Neural cell (in vitro differentiated cells): ENCODE measurements around the gene IL9. TPM values are rescaled to one million over a fixed set of nuclear protein-coding genes. Genes with fewer than 3 reads are reported as not detected.
"Not testable (repeated sequence)": the region's sequence is repeated elsewhere in the genome, so short reads cannot be mapped to it uniquely, and the experiment has no call there.

Experiments
- H2AFZ ChIP-seq: fragments of 200-600, 300-800 bp; sonication (generic), shearing (Covaris generic); 2 replicates; pipeline ENCODE4 v1.6.0; 2014; ENCODE audit warnings: low read depth, mild to moderate bottlenecking, antibody characterized with exemption, low read length, moderate library complexity
- H3F3A ChIP-seq: fragments of 200-600 bp; shearing (Covaris generic); 2 replicates; pipeline ENCODE4 v1.6.1; 2016; ENCODE audit warnings: mild to moderate bottlenecking, moderate library complexity, mixed read lengths, antibody characterized with exemption, low read length; ENCODE audit not compliant: insufficient read depth, poor library complexity, severe bottlenecking
- H3K27ac ChIP-seq: fragments of 200-600, 300-800 bp; sonication (generic), shearing (Covaris generic); 2 replicates; pipeline ENCODE4 v1.5.1; 2014; ENCODE audit warnings: mild to moderate bottlenecking, low read length, moderate library complexity
- H3K27me3 ChIP-seq: fragments of 300-800, 200-600 bp; sonication (generic), shearing (Covaris generic); 2 replicates; pipeline ENCODE4 v1.6.0; 2014; ENCODE audit warnings: mild to moderate bottlenecking, low read depth, low read length, moderate library complexity; ENCODE audit not compliant: insufficient read depth
- H3K36me3 ChIP-seq: fragments of 300-800, 200-600 bp; sonication (generic), shearing (Covaris generic); 2 replicates; pipeline ENCODE4 v1.5.1; 2014; ENCODE audit warnings: mild to moderate bottlenecking, antibody characterized with exemption, low read length, moderate library complexity; ENCODE audit not compliant: insufficient read depth
- H3K4me2 ChIP-seq: fragments of 300-800, 200-600 bp; sonication (generic), shearing (Covaris generic); 2 replicates; pipeline ENCODE4 v1.6.0; 2014; ENCODE audit warnings: mild to moderate bottlenecking, low read length
- H3K4me3 ChIP-seq: fragments of 300-800, 200-600 bp; sonication (generic), shearing (Covaris generic); 2 replicates; pipeline ENCODE4 v1.5.1; 2014; ENCODE audit warnings: mild to moderate bottlenecking, low read length, moderate library complexity
- H3K79me2 ChIP-seq: fragments of 200-600 bp; shearing (Covaris generic); replicated peaks from 2 replicates; pipeline ENCODE4 v1.6.0; 2014; ENCODE audit warnings: mild to moderate bottlenecking, low read length, moderate library complexity; ENCODE audit not compliant: insufficient read depth
- H3K9ac ChIP-seq: fragments of 300-800, 200-600 bp; sonication (generic), shearing (Covaris generic); 2 replicates; pipeline ENCODE4 v1.6.1; 2016; ENCODE audit warnings: mild to moderate bottlenecking, low read length, mixed read lengths
- H3K9me2 ChIP-seq: fragments of 200-600 bp; shearing (Covaris generic); 2 replicates; pipeline ENCODE4 v1.6.1; 2016; ENCODE audit warnings: mild to moderate bottlenecking, low read length, mixed read lengths; ENCODE audit not compliant: insufficient read depth
- H3K9me3 ChIP-seq: fragments of 200-600, 300-800 bp; sonication (generic), shearing (Covaris generic); 2 replicates; pipeline ENCODE4 v1.6.1; 2016; ENCODE audit warnings: mild to moderate bottlenecking, mixed run types, low read length, moderate library complexity, mixed read lengths
- H4K20me1 ChIP-seq: fragments of 200-600 bp; shearing (Covaris generic); 2 replicates; pipeline ENCODE4 v1.6.1; 2016; ENCODE audit warnings: mild to moderate bottlenecking, mixed run types; ENCODE audit not compliant: insufficient read depth
- CTCF ChIP-seq: fragments of 450-650 bp; IDR thresholded peaks from 2 replicates; pipeline ENCODE4 v1.5.1; 2014; ENCODE audit warnings: antibody characterized with exemption, mild to moderate bottlenecking, moderate library complexity; ENCODE audit not compliant: poor library complexity, severe bottlenecking
- EP300 ChIP-seq: fragments of 450-650 bp; conservative IDR thresholded peaks from 2 replicates; pipeline ENCODE4 v1.6.1; 2014; ENCODE audit warnings: antibody characterized with exemption, mild to moderate bottlenecking, moderate library complexity; ENCODE audit not compliant: poor library complexity, severe bottlenecking
- EZH2 ChIP-seq: fragments of 200-600, 300-800 bp; shearing (Covaris generic), sonication (generic); IDR thresholded peaks from 2 replicates; pipeline ENCODE4 v1.6.1; 2014; ENCODE audit warnings: antibody characterized with exemption, low read length, borderline replicate concordance, mild to moderate bottlenecking; ENCODE audit not compliant: insufficient read depth, poor library complexity, severe bottlenecking
- MXI1 ChIP-seq: fragments of 450-650 bp; conservative IDR thresholded peaks from 2 replicates; pipeline ENCODE4 v1.6.1; 2014; ENCODE audit warnings: antibody characterized with exemption, mild to moderate bottlenecking; ENCODE audit not compliant: poor library complexity, severe bottlenecking
- POLR2AphosphoS5 ChIP-seq: IDR thresholded peaks from 2 replicates; pipeline ENCODE4 v1.6.1; 2012
- RAD21 ChIP-seq: fragments of 450-650 bp; conservative IDR thresholded peaks from 2 replicates; pipeline ENCODE4 v1.6.1; 2014; ENCODE audit warnings: antibody characterized with exemption, mild to moderate bottlenecking, moderate library complexity
- REST ChIP-seq: IDR thresholded peaks from 2 replicates; pipeline ENCODE4 v1.6.1; 2012; ENCODE audit warnings: borderline replicate concordance
- SMC3 ChIP-seq: fragments of 450-650 bp; conservative IDR thresholded peaks from 2 replicates; pipeline ENCODE4 v1.6.1; 2014; ENCODE audit warnings: antibody characterized with exemption, mild to moderate bottlenecking, moderate library complexity; ENCODE audit not compliant: poor library complexity
- TAF1 ChIP-seq: IDR thresholded peaks from 2 replicates; pipeline ENCODE4 v1.6.1; 2012; ENCODE audit warnings: low read depth
- polyA plus RNA-seq: library from polyadenylated mRNA; depleted of rRNA; stranded (reverse); fragments of >200 nt; gene quantifications from 2 replicates; pipeline ENCODE4 v1.2.3, GENCODE V29; 2014

IL9 gene
- polyA plus RNA-seq, 1 donor from 2014 or later = not detected

- no peaks in the 10 kb centered on the region for H3F3A ChIP-seq
- no peak overlapping the region for H3K27ac ChIP-seq
- no peaks in the 10 kb centered on the region for H3K27me3 ChIP-seq
- no peak for TF ChIP-seq RAD21
- no peak for TF ChIP-seq EP300
- TF ChIP-seq REST = no peak
- TF ChIP-seq POLR2AphosphoS5 = no peak
- TF ChIP-seq EZH2 = no peak
- no peak for TF ChIP-seq SMC3
- no peak for TF ChIP-seq CTCF
- no peak for TF ChIP-seq TAF1
- TF ChIP-seq MXI1 = no peak
- no peaks in the 10 kb centered on the region for H3K36me3 ChIP-seq
- no peaks in the 10 kb centered on the region for H3K9me2 ChIP-seq
- H3K4me3 ChIP-seq = no peak overlapping the region
- no peaks in the 10 kb centered on the region for H4K20me1 ChIP-seq
- no peak overlapping the region for H3K4me2 ChIP-seq
- H3K9ac ChIP-seq = no peak overlapping the region
- no peak overlapping the region for H2AFZ ChIP-seq
- H3K79me2 ChIP-seq = no peaks in the 10 kb centered on the region
- no peaks in the 10 kb centered on the region for H3K9me3 ChIP-seq
Measured at GRCh38 chr5:135861641-135862040, 34.0 kb downstream of the IL9 start.

DNA sequence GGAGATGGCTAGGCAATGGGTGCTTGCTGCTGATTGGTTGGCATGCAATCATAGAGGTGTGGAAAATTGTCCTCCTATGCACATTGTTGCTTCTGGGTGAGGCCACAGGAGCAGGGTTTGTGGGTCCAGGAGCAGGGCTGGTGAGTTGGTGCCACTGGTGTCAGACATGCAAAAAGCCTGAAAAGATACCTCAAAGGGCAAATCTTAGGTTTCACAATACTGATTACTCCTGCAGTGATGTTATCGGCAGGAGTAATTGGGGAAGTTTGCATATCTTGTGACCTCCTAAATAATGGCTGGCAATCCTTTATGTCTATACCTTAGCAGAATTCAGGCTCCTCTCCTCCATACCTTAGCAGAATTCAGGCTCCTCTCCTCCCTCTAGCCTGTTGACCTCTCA, 36.0 kb downstream of the IL9 start:
- no peak overlapping the region for H3K4me2 ChIP-seq
- no peak overlapping the region for H3K27ac ChIP-seq
- H3K36me3 ChIP-seq = no peaks in the 10 kb centered on the region
- H3K27me3 ChIP-seq = no peaks in the 10 kb centered on the region
- no peak overlapping the region for H3K4me3 ChIP-seq
- H3F3A ChIP-seq = no peaks in the 10 kb centered on the region
- H3K9me2 ChIP-seq = no peaks in the 10 kb centered on the region
- H4K20me1 ChIP-seq = no peaks in the 10 kb centered on the region
- no peak overlapping the region for H3K9ac ChIP-seq
- TF ChIP-seq REST (no peak), EZH2 (no peak), SMC3 (no peak), TAF1 (no peak)
- H3K9me3 ChIP-seq = no peaks in the 10 kb centered on the region
- no peaks in the 10 kb centered on the region for H3K79me2 ChIP-seq
- H2AFZ ChIP-seq = no peak overlapping the region

GRCh38 chr5:135859186-135859585, 36.5 kb downstream of the IL9 start:
- H3K36me3 ChIP-seq, H4K20me1 ChIP-seq: not testable (repeated sequence)

More at GRCh38 chr5:135859186-135859585, 36.5 kb downstream of the IL9 start:
- not testable (repeated sequence) for H3K9ac ChIP-seq, H3K27me3 ChIP-seq, H3F3A ChIP-seq, H3K9me2 ChIP-seq, H3K27ac ChIP-seq, H3K4me3 ChIP-seq, H2AFZ ChIP-seq, H3K4me2 ChIP-seq, H3K9me3 ChIP-seq, H3K79me2 ChIP-seq
